Ishikawa (cell line): ENCODE measurements around the gene ERBB4.

ENCODE experiments used
- CEBPB ChIP-seq: IDR thresholded peaks from 2 replicates; pipeline ENCODE4 v1.6.1; 2012
- CREB1 ChIP-seq: IDR thresholded peaks from 2 replicates; pipeline ENCODE4 v1.6.1; 2012; ENCODE audit warnings: low read depth
- EGR1 ChIP-seq: IDR thresholded peaks from 2 replicates; pipeline ENCODE4 v1.6.1; 2012
- EP300 ChIP-seq: IDR thresholded peaks from 2 replicates; pipeline ENCODE4 v1.6.1; 2012; ENCODE audit warnings: borderline replicate concordance
- FOXM1 ChIP-seq: IDR thresholded peaks from 2 replicates; pipeline ENCODE4 v1.6.1; 2012; ENCODE audit warnings: low read depth, borderline replicate concordance
- MAX ChIP-seq: IDR thresholded peaks from 2 replicates; pipeline ENCODE4 v1.6.1; 2012
- NFIC ChIP-seq: IDR thresholded peaks from 2 replicates; pipeline ENCODE4 v1.6.1; 2012
- RAD21 ChIP-seq: IDR thresholded peaks from 2 replicates; pipeline ENCODE4 v1.6.1; 2012; ENCODE audit warnings: low read depth
- REST ChIP-seq: IDR thresholded peaks from 2 replicates; pipeline ENCODE4 v1.6.1; 2012; ENCODE audit warnings: low read depth, mild to moderate bottlenecking
- TAF1 ChIP-seq: IDR thresholded peaks from 2 replicates; pipeline ENCODE4 v1.6.1; 2012; ENCODE audit warnings: low read depth, mild to moderate bottlenecking
- TCF12 ChIP-seq: IDR thresholded peaks from 2 replicates; pipeline ENCODE4 v1.6.1; 2012; ENCODE audit warnings: low read depth
- TEAD4 ChIP-seq: IDR thresholded peaks from 2 replicates; pipeline ENCODE4 v1.6.1; 2012
- USF1 ChIP-seq: IDR thresholded peaks from 2 replicates; pipeline ENCODE4 v1.6.1; 2012
- YY1 ChIP-seq: IDR thresholded peaks from 2 replicates; pipeline ENCODE4 v1.6.1; 2012; ENCODE audit warnings: low read depth
- ZBTB7A ChIP-seq: IDR thresholded peaks from 2 replicates; pipeline ENCODE4 v1.6.1; 2012; ENCODE audit warnings: low read depth

ERBB4 gene

DNA sequence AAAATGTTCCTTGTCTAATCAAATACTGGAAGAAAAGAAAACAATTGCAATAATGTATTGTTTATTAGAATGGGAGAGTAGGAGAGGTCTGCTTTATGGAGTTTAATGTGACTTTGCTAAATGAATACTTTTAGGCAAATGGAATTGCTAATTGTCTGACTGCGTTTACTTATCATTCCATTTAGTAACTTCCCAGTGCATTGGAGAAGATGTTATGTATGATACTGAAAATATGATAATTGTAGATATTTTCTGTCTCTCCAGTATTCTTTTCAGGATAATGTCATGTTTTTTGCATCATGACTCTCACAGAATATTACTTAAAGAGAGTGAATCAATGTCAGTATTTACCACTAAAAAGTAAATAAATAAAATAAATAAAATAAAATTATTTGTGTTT is 8.1 kb upstream of the ERBB4 start:
- TF ChIP-seq TEAD4 (no peak), REST (no peak), YY1 (no peak), CREB1 (no peak), TCF12 (no peak), TAF1 (no peak), EGR1 (no peak), FOXM1 (no peak), ZBTB7A (no peak), NFIC (no peak), RAD21 (no peak), CEBPB (no peak), EP300 (no peak), USF1 (no peak), MAX (no peak)

DNA sequence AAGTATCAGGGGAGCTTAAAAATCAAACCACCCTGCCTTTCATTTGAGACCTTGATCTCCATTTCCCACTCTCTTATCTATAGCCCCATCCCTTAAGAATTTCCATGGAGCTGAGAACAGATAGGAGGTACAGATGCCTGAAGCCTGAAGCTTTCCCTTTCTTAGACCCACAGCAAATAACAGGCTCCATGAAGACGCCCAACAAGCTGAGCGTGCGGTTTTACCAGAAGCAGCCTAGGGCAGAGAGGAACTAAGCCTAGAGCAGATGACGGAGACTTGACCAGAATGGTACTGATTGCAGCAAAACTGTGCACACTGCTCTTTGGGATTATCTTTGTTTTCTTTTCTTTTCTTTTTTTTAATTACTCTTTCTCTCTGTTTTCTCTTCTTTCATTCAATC is 1.7 kb upstream of the ERBB4 start:
- TF ChIP-seq REST (no peak), TEAD4 (no peak), YY1 (no peak), ZBTB7A (no peak), EP300 (no peak), USF1 (no peak)

DNA sequence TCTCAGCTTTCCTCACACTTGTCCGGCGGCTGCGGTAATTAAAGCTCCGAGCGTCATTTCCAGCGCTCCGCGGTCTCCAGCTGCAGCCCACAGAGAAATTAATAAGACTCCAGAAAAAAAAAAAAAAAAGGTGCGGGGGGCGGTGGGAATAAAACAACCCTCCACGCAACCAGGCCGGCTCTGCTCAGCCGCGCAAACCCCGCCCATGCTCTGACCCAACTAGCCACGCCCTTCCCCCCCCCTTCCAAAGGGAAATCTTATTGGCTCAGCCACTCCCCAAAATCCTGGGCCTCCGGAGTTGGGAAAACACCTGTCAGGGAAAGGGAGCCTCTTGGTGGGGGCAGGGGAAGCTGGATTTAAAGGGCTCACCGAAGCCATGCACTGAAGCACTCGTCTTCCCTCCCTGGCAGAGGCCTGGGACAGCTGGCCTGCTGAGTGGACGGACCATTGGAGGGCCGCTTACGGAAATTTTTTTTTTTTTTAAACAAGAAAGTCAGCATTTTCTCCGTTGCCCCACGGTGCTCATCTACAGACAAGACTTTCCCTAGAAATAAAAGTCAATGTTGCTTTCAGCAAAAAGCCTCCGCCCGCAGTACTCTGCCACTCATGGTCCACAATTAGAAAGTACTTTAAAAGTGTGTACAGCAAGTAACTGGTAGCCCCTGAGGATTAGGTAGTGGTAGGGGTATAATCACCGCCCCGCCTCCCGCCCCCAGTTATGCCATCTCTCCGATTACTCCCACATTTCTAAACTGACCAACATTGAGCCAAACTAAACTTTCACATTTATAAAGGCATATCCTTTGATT is 674 bp upstream of the ERBB4 start:
- TF ChIP-seq TCF12 (no peak), RAD21 (no peak), NFIC (no peak), EGR1 (no peak), EP300 (no peak), REST (no peak), YY1 (no peak), TEAD4 (no peak)

DNA sequence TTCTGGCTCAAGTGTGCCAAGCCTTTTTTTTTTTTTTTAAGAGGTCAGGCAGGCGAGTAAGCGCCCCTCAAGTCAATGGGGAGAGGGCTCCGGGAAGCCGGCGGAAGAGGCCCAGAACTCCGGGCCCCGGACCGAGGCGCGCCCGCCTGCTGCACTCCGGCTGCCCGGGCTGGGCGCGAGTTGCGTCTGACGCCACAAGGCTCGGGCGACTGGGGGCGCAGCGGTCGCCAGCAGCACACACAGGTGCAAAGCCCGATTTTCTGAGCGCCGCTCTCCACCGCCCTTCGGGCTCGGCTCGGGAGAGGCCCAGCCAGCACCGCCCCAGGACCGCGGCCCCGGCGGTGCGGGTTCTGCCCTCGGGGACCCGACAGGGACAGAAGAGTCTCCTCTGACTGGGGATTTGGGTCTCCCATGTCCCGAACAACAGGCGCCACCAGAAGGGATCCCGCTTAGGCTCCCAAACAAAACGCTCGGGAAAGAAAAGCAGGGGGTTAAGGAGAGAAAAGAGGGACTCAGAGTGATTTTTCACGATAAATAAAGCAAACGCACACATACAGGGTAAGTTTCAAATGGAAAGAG is 787 bp downstream of the ERBB4 start:
- TF ChIP-seq TEAD4 (no peak), EP300 (no peak), NFIC (no peak), TCF12 (no peak), MAX (no peak), YY1 (no peak), TAF1 (no peak), USF1 (no peak), ZBTB7A (no peak), FOXM1 (no peak), CEBPB (no peak), CREB1 (no peak), EGR1 (no peak), RAD21 (no peak)
